GM19023 (cell line): ENCODE results near the gene CADM3.

Source experiments
- ATAC-seq: cut with Tn5 transposase; IDR thresholded peaks from one replicate; pipeline ENCODE4 v1.9.1; 2021; ENCODE audit warnings: mild to moderate bottlenecking, moderate library complexity; ENCODE audit not compliant: unreplicated experiment

CADM3 gene

GRCh38 chr1:159204161-159205141, 33.0 kb downstream of the CADM3 start, which contains the start of gene ACKR1:
Gene ACKR1 (plus strand): TSS chr1:159204875. CDS start chr1:159204960, 85 bp downstream.
- ATAC-seq: no peak

GRCh38 chr1:159205225-159205624, 33.8 kb downstream of the CADM3 start:
- ATAC-seq: no peak

GRCh38 chr1:159206110-159206509, 34.7 kb downstream of the CADM3 start:
- ATAC-seq: no peak

DNA sequence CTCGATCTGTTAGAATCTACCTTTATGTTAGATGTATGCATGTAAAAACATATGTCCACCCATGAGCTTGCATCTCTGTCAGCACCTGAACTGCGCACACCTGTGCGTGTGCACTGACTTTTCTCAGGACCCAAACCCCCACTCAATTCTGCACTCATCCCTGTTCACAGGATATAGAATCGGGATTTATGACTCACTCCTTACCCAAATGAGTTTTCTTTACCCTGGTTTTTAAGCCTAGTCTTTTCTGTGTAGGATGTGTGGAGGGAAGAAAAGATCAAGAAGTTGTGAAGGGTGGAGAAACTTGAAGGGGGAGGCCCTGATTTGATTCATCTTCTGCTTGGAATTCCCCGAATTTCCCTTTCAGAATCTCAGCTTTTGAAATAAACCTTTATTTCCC, 35.7 kb downstream of the CADM3 start:
- no peak for ATAC-seq

- ATAC-seq: no peak
These were observed 36.4 kb downstream of the CADM3 start for GRCh38 chr1:159207774-159208173.

DNA sequence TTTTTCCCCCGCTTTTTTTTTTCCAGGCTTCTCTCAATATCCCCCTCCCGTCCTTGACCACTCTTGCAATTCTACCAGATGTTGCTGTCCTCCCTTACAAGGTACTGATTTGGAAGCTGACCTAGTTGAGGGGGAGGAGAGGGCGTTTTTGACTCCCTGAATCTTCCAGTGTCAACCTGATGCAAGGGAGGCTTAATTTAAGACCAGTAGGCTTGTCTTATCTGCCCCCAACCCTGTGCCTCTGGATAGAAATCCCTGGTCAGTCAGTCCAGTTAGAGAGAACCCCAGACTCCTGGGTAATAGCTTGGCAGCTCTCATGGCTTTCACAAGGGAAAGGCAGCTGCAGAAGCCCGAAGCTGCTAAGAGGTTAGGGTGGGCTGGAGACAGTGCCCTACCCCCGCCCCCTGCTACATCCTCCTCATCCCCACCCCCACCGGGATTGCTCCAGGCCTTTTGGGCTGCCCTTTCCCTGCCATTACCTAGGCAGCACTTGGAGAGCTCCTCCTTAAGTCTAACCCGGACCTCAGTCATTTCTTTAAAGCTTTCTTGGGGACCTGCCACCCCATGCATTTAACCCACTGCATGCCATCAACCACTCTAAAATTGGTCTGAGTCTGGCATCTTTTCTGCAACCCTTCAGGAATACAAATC, 36.9 kb downstream of the CADM3 start:
- ATAC-seq: no peak

- ATAC-seq: no peak
These were observed 37.6 kb downstream of the CADM3 start for GRCh38 chr1:159209061-159209460.

DNA sequence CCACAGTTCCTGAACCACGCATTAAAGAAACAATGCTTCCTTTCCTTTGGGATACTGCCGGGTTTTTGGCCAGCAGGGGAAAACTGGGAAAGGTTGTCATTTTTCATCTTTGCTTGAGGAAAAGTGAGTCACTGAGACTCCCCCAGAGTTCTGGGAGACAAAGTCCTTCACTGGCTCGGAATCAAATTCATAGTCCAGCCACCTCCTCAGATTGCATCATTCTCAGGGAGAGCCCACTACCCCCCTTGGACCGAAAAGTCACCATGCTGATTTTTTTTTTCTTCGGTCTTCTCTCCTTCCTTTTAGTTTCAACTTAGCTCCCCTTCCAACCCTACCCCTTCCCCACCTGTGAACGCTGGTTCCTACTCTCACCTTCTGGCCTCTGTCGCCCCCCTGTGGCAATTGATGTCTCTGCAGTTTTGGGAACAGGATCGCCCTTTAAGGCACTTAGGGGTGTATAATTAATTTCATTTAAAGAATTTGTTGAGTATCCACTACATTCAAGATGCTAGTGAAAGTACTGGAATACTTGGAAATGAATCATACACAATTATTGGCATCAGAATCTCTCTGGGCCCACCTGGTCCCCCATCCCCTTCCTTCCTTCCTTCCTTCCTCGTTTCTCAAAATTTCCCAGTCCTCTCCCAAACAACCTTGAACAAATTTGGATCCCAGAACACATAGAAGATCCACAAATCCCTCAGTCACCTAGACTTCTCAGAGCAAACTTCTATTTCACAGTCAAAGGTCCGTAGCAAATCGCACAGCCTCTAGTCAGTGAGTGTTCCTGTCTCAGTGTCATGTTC, 40.1 kb downstream of the CADM3 start:
- no peak for ATAC-seq

DNA sequence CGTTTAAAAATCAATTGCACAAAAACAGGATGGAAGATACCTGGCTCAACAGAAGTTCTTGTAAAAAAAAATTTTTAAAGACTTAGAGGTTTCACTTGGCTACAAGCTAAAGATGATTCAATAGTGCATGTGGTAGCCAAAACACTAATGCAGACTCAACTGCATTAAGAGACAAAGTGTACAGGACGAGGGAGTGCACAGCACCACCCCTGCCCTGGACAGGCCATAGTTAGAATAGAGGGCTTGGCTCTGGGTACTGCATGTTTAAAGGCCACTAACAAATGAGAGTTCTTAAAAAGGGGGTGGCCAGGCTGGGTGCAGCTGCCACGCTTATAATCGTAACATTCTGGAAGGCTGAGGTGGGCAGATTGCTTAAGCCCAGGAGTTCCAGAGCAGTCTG, 41.2 kb downstream of the CADM3 start:
- ATAC-seq: no peak

- ATAC-seq: no peak
These were observed 42.8 kb downstream of the CADM3 start for GRCh38 chr1:159214149-159214760.

DNA sequence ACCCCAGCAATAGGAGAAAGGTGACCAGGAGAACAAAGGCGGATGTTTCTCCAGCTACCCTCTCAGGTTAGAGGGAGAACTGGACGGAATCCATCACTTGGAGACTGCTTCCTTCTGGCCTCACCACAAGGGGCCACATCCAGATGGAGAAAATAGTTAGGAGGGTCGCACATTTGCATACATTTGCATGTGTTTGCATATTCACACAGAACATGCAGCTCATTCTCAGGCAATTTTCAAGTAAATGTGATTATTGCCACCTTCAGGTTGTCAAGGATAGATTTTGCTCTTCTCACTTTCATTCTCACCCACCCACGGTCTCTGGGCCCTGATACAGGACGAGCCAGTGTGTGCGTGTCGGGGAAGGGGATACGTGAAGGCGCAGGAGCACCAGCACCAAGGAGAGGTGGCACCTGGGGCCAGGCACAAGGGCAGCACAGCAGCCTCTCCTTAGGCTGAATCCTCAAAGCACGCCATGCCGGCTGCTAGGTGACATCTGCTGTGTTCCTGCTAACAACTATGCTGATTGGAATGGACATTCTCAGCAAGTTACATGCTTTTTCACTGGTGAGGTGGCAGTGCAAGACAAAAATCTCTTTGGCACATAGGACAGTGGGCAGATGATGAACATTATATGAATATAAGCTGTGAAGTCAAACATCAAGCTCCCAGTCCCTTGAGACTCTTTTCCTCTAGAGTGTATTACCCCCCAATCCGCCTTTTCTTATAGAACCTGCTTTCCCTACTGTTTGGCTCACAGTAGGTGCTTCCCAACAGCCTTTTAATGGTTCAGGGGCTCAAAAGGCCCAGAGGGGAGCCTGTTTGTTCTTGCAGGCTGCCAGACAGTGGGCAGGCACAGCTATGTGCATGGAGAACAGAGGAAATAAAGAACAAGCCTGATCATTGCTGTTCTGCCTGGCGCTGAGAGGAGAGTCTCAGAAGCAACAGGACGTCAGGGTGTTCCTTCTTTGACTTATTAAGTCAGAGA, 47.5 kb downstream of the CADM3 start:
- no peak for ATAC-seq

GRCh38 chr1:159222075-159222865, 50.9 kb downstream of the CADM3 start:
- no peak for ATAC-seq

DNA sequence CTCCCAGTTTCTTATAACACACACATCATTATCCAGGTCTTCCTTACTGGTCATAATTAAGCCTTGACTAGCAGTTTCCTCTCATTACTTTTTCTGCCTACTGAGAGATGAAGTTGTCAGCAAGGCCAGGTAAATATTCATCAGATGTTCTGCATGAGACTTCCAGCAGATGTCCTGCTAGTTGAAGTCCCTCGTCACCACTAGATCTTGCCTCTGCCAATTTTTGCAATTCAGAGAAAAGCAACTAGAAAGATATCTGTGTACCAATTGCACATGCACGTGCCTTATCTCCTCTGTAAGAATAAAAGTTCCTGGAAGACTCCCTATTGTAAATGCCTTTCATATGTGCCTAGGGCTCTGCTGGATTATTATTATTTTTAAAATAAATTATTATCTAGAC, 51.6 kb downstream of the CADM3 start:
- ATAC-seq: no peak

GRCh38 chr1:159228554-159228953, 57.1 kb downstream of the CADM3 start:
- no peak for ATAC-seq

DNA sequence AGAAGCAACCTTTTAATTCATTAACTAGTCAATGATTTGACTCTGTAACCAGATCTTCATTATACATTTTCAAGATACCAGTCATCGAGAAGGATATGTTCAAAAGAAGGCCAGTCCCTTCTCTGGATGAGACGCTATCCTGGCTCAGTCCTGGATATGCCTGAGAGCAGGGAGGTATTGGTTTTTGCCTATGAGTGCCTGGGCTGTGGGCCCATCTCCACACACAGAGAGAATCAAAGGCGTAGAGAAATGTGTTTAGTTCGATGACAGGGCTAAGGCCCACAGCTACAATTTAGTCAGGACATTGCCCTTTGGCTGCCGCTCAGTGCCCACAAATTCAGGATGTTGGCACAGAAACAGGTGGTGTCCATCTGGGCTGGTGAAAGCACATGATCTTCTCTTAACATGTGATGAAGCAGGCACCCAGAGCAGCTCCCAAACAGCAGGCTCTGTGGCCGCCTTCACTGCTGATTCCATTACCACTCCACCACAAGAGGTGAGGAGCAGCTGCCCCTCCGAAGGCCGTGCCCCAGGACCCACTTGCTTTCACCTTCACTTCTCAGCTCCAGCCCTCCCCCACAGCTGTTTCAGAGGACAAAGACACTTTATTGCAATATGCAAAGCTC, 58.0 kb downstream of the CADM3 start:
- no peak for ATAC-seq

DNA sequence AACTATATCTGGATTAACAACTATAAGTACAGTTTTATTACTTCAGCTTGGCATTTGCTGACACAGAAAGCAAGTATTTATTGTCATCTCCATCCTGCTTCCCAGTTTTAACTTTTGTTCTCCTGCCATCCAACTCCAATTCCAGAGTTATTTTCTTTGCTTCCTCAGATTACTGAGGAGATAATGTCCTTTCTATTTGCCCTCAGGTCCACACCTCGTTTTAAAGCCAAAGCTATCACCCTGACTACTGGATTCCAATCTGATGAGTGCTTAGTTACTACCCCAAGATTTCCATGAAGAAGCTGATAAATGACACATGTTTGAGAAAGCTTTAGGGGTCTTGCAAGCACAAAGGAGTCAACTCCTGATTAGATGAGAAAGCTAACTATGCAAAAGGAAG, 58.5 kb downstream of the CADM3 start:
- ATAC-seq: no peak

DNA sequence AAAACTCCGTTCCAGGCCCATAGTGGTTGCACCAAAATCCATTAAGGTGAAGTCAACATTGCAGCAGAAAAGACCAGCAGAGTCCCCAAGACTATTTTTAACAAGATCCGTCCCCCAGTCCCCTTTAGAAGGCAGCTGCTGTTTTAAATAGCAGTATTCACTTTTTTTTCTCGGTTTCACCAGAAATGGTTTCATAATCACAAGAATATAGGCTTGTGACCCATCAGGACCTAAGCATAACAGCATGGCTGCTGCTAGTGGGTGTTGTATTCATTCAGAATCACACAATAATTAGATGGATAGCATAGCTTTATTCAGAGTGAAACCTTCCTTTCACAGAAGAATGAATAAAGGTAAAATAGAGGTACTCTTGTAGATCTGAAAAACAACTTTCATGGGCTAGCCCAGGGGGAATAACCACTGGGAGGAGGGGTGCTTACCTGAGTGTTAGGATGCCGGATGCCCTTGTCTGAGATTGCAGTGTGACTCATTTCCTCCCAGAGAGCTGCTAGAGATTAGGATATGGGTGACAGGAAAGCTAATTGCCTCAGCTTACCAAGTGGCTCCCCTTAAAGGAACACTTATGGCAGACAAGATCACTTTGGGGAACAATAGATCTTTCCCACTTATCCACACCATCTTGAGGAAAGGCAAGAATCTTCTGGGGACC, 68.3 kb downstream of the CADM3 start:
- ATAC-seq: no peak

- ATAC-seq: no peak
These were observed 75.9 kb downstream of the CADM3 start for GRCh38 chr1:159247266-159247665.
